ENCODE measurements around the gene SCN7A.
"Not testable (repeated sequence)": the region's sequence is repeated elsewhere in the genome, so short reads cannot be mapped to it uniquely, and the experiment has no call there.

The SCN7A gene

DNA sequence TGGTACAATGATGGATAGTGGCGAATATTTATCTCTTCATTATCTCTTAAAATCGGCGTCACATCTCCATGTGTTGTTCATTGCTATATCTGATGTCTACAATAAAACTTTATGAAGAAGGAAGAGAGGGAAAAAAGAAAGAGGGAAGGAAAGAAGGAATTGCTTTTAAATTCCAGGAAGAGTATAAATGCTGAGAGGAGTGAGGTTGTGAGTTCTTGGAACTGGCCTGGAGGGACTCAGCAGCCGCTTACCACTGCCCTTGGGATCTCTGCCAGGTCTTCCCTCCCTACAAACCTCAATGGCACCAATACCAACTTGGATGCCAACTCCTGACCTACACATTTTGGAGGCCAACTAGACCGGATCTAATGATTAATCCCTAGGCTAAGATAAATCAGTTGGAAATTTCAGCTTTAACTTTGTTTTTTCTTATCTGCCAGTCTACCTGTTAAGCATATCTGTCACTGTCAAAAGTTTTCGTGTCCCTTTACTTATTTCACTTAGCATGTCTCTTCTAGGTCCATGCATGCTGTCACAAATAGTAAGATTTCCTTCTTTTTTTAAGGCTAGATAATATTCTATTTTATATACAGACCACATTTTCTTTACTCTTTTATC lies 128.1 kb downstream of the SCN7A start:
- no peak overlapping the region for H3K4me3 ChIP-seq (ENCODE audit: low read depth, low read length)
- DNase-seq (ENCODE audit: low read depth, low spot score): peak; percentile 24
- in situ Hi-C loops (cut with HindIII; ENCODE audit: low sequenced_read_pairs): no loop called here
- TF ChIP-seq, protein P1, sequence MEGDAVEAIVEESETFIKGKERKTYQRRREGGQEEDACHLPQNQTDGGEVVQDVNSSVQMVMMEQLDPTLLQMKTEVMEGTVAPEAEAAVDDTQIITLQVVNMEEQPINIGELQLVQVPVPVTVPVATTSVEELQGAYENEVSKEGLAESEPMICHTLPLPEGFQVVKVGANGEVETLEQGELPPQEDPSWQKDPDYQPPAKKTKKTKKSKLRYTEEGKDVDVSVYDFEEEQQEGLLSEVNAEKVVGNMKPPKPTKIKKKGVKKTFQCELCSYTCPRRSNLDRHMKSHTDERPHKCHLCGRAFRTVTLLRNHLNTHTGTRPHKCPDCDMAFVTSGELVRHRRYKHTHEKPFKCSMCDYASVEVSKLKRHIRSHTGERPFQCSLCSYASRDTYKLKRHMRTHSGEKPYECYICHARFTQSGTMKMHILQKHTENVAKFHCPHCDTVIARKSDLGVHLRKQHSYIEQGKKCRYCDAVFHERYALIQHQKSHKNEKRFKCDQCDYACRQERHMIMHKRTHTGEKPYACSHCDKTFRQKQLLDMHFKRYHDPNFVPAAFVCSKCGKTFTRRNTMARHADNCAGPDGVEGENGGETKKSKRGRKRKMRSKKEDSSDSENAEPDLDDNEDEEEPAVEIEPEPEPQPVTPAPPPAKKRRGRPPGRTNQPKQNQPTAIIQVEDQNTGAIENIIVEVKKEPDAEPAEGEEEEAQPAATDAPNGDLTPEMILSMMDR (IDR thresholded peaks at IDR 0.05; ENCODE audit: low read depth, low read length): no peak

DNA sequence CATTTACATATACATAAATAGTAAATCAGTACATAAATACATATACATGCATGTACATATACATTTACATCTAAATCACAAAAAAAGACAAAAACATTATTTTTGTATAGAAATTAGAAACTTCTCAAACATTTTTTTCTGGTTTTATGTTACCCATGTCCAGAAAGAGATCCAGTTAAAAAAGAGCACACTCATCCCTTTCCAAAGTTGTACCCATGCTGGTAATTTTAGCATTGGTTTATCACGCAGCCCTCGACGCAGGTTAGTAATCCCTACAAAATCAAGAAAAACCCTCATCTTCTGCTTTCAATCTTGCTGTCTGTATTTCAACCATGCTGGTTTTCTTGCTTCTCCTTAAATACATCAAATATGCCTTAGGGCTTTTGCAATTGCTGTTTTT lies 128.8 kb downstream of the SCN7A start:
- TF ChIP-seq, protein P1 (IDR thresholded peaks at IDR 0.05; ENCODE audit: low read depth, low read length): no peak
- in situ Hi-C loops (cut with HindIII; ENCODE audit: low sequenced_read_pairs): no loop called here
- H3K4me3 ChIP-seq (ENCODE audit: low read depth, low read length): no peak overlapping the region
- no peak for DNase-seq (ENCODE audit: low read depth, low spot score)

DNA sequence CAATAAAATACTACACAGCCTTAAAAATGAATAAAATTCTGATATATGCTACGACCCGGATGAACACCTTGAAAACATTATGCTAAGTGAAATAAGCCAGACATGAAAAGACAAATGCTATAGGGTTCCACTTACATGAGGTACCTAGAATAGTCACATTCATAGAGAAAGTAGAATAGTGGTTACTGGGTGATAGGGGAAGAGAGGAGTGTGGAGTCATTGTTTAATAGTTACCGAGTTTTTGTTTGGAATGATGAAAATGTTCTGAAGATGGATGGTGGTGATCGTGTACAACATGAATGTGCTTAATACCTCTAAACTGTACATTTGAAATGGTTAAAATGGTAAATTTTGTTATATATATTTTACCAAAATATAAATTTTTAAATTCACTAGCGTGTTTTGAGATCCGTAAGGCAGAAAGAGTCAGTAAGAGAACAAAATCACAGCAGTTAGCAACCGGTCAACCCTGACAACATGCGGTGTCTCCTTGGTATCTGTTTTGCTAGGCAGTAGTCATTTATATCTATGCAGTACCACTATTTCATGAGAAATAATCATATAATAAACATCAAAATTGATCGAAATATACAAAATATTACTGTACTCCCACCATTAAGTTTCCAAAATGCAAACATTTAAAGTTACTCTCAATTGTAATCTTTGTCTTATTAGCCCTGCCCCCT lies 129.4 kb downstream of the SCN7A start:
- no peak for DNase-seq (ENCODE audit: low read depth, low spot score)
- in situ Hi-C loops (cut with HindIII; ENCODE audit: low sequenced_read_pairs): no loop called here
- no peak overlapping the region for H3K4me3 ChIP-seq (ENCODE audit: low read depth, low read length)
- TF ChIP-seq, protein P1 (IDR thresholded peaks at IDR 0.05; ENCODE audit: low read depth, low read length): no peak

DNA sequence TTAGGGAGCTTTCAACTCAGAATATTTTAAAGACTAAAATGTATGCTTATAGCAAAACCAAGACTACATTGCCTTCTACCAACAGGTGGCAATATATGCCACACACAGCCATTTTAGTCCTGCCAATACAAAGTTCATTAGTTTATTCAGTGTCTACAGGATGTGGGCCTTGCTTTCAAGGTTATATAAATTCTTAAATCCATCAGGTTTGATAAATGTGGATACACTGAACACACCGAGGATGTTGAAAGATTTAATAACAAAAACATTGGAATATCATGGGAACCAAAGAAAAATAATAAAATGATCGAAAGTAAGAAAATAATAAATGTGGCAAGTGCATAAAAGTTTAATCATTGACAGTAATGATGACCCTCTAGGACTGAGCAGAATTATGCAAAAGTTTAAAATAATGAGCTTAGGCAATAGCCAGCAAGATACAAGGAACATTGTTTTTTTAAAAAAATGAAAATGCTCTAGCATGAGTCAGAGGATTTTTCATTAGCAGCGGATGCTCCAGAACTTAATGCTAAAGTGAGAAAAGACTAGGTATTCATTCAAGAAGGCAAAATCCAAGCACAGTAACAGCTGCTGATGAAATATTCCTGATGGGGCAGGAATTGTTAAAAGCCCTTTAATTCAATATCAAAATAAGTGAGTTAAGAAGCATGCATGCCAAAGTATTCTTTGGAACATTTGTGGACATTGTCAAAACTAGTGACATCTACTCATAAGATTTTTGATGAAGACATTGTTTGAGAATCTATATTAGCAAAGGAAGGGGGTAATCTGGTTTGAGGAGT lies 132.5 kb downstream of the SCN7A start:
- DNase-seq (ENCODE audit: low read depth, low spot score): peak; percentile 64
- in situ Hi-C loops (cut with HindIII; ENCODE audit: low sequenced_read_pairs): no loop called here
- TF ChIP-seq, protein P1 (IDR thresholded peaks at IDR 0.05; ENCODE audit: low read depth, low read length): peak; percentile 67
- H3K4me3 ChIP-seq (ENCODE audit: low read depth, low read length): no peak overlapping the region

DNA sequence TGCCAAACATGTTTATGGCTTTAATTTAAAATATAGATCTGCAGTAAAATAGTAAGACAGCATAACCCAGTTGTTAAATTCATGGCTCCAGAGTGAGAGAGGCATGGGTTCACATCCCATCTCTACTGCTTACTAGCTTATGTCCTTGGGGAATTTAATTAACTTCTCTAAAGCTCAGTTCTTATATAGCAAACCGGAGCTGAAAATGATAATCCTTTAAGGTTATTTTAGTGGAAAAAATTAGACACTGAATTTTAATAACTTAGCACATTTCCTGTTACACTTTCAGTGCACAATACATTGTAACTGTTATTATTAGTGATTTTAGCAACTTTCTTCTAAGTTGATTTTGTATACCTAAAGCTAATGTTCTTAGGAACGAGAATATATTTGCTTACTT lies 133.1 kb downstream of the SCN7A start:
- in situ Hi-C loops (cut with HindIII; ENCODE audit: low sequenced_read_pairs): no loop called here
- TF ChIP-seq, protein P1 (IDR thresholded peaks at IDR 0.05; ENCODE audit: low read depth, low read length): no peak
- no peak overlapping the region for H3K4me3 ChIP-seq (ENCODE audit: low read depth, low read length)
- DNase-seq (ENCODE audit: low read depth, low spot score): no peak

DNA sequence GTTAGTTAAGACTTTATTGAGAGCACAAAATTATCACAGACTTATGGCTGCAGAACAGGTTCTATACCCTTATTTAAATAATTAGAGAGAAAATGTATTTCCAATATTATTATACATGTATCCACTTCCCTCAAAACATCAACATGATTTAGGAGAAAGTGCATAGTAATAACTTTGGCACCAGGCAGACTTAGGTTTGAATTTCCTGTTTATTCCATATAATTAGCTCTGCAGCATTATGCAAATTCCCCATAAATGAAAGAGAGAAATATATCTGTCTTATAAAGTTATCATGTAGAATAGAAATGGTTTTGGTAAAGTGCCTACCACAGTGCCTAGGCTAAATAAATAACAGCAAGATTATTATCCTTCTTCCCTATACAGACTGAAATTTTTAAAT lies 133.6 kb downstream of the SCN7A start:
- TF ChIP-seq, protein P1 (IDR thresholded peaks at IDR 0.05; ENCODE audit: low read depth, low read length): no peak
- DNase-seq (ENCODE audit: low read depth, low spot score): no peak
- in situ Hi-C loops (cut with HindIII; ENCODE audit: low sequenced_read_pairs): no loop called here
- H3K4me3 ChIP-seq (ENCODE audit: low read depth, low read length): no peak overlapping the region

DNA sequence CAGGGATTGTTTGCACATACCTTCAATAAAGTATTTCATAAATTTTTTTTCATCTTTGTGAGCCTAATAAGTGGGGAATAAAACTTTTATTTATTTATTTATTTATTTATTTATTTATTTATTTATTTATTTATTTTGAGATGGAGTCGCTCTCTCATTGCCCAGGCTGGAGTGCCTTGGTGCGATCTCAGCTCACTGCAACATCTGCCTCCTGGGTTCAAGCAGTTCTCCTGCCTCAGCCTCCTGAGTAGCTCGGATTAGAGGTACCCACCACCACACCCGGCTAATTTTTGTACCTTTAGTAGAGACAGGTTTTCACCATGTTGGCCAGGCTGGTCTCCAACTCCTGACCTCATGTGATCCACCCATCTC lies 136.1 kb downstream of the SCN7A start:
- in situ Hi-C loops (cut with HindIII; ENCODE audit: low sequenced_read_pairs); H3K4me3 ChIP-seq (ENCODE audit: low read depth, low read length): not testable (repeated sequence)

More for the DNA sequence above, 136.1 kb downstream of the SCN7A start:
- DNase-seq (ENCODE audit: low read depth, low spot score): not testable (repeated sequence)
